HEK293T (cell line): ENCODE measurements around the gene EYA4.

Source experiments
- ELF4 ChIP-seq: fragments of 450-650 bp; IDR thresholded peaks from 2 replicates; pipeline ENCODE4 v1.6.1; 2017; ENCODE audit warnings: antibody characterized with exemption
- L3MBTL2 ChIP-seq: fragments of 450-650 bp; conservative IDR thresholded peaks from 2 replicates; pipeline ENCODE4 v1.6.1; 2016; ENCODE audit warnings: mild to moderate bottlenecking
- LEF1 ChIP-seq: fragments of 450-650 bp; IDR thresholded peaks from 2 replicates; pipeline ENCODE4 v1.6.1; 2017; ENCODE audit warnings: mild to moderate bottlenecking, borderline replicate concordance

- TF ChIP-seq L3MBTL2 (no peak), LEF1 (no peak), ELF4 (no peak)
Measured at GRCh38 chr6:133396984-133397348, 155.8 kb downstream of the EYA4 start.
